K562 treated with DMSO at 1 percent for 12 hours (cell line): Measurements from ENCODE around the gene RPS2. TPM values are rescaled to one million over a fixed set of nuclear protein-coding genes. Genes with fewer than 3 reads are reported as not detected.

Experiments
- total RNA-seq: library from RNA; unstranded; fragments of 300-600 nt; gene quantifications from 2 replicates; pipeline ENCODE4 v1.2.3, GENCODE V29; 2022; ENCODE audit not compliant: insufficient read depth

RPS2 gene
- total RNA-seq = 6,317 and 9,099 TPM in 2 replicates

DNA sequence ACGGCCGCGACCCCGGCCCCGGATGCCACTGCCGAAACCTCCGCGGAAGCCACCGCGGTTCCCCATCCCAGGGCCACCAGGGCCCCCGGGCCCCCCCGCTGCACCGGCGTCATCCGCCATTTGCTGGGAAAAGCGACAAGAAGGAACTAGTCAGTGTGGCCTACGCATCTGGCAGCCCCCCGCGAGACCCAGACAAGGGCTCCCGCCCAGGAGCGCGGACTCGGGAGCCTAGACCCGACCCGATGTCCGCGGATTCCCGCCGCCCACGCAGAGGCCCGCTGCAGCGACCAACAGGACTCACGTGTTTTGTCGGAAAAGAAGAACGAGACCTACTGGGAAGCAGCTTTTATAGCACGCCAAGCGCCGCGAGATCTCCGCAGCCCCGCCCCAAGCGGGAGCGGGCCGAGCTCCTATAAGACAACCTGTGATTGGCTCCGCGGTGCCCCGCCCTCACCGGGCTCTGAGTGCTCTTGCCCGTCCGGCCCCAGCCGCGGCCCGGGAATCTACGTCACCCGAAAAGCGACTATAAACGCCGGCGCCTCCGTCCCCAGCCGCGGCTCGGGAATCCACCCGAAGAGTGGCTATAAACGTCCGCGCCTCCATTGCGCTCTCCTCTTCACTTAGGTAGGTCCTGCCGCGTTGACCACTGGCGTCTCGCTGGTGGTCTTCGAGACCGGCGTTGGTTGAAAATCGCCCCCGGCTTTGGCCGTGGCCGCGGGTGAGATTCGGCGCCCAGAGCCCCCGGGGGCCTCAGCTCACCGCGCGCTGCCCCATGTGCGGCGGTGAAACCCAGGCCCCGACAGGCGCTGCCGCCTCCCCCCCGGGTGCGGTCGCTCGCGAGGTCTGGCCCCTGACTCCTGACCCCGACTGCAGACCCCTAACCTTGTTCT lies at the start of gene RPS2:
RPS2 (minus strand) TSS at position 321 of the 890 bp plus-strand sequence; CDS start at position 120, 201 bp downstream.

GRCh38 chr16:2009791-2010510 lies 45.3 kb upstream of the RPS2 start, which contains the start of gene ZNF598:
ZNF598 (minus strand) TSS chr16:2009821.

DNA sequence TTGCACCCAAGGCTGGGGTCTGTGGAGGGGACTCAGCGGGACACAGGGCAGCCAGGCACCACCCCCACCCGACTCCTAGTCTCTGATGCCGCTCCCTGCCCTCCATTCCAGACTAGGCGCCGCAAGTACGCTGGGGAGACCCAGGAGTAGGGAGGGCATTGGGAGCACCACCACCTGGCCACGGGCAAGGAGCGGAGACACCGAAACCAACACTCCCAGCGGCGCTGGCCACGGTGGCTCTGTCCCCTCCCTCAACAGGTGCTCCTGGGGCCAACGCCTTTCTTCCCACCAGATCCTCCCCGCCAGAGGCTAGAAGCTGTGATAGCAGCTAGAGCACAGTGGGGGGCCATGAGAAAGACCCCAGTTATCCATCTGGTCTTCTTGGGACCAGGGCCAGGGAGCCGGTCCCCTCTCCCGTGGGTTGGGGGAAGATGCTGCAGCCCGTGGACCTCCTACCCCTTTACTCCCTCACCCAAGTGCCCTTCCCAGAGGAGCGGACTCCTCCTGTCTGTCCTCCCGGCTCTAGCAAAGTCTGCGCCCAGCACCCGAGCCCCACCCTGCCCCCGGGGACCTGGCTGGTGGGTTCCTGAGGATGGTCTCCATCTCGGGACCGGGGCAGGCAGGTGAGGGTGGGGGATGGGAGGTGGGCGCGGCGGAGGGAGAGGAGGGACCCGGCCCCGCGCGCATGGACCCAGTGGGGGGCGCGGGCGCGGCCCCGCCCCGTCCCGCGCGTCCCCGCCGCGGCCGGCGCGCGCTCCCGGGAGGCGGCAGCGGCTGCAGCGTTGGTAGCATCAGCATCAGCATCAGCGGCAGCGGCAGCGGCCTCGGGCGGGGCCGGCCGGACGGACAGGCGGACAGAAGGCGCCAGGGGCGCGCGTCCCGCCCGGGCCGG lies 24.8 kb upstream of the RPS2 start, which contains the start of gene SYNGR3:
SYNGR3 (plus strand) TSS at position 762 of the 892 bp plus-strand sequence. CDS start 133 bp downstream, outside the sequence.

GRCh38 chr16:1983544-1984346 lies 19.1 kb upstream of the RPS2 start, which contains the start of gene GFER:
GFER (plus strand) TSS chr16:1984193; CDS start chr16:1984219, 26 bp downstream.

DNA sequence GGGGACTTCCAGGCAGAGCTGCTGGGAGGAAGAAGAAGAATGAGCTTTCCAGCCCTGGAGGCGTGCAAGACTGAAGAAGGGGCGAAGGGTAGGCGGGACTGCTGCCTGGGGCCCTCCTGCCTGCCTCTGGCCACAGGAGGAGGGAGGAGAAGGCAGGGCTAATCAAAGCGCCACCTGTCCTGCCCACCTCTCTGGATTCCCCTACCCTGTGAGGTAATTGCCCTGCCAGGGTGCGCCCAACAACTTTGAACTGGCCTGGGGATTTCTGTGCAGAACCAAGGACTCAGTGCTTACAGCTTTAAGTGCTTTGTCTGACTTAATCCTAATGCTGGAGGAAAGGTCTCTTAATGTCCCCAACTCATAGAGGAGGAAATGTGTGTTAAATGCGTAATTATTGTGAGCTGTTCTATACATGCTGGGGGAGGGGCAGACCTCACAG lies 16.8 kb upstream of the RPS2 start, which contains the start of gene NOXO1:
NOXO1 (minus strand) TSS at position 72 of the 439 bp plus-strand sequence. CDS start 290 bp downstream, outside the sequence.

GRCh38 chr16:1971796-1972489 lies 7.3 kb upstream of the RPS2 start, which contains the start of gene TBL3:
TBL3 (plus strand) TSS chr16:1972053; CDS start chr16:1972165, 112 bp downstream.

DNA sequence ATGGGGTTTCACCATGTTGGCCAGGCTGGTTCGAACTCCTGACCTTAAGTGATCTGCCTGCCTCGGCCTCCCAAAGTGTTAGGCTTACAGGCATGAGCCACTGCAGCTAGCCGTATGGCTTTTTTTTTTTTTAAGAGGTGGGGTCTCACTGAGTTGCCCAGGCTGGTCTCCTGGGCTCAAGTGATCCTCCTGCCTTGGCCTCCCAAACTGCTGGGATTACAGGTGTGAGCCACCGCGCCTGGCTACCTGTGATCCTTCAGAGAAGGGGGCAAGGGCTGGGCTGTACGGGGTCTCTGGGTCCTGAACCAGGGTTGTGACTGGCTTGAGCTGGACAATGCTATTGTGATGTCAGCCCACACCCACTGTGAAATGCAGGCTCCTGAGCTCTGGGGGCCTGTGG lies 1.8 kb upstream of the RPS2 start, which contains the start of gene RNF151:
RNF151 (plus strand) TSS at position 397 of the 400 bp plus-strand sequence. CDS start 26 bp downstream, outside the sequence.

GRCh38 chr16:1959269-1960039 lies 5.2 kb downstream of the RPS2 start, which contains the start of gene NDUFB10:
NDUFB10 (plus strand) TSS chr16:1959538; CDS start chr16:1959625, 87 bp downstream.

DNA sequence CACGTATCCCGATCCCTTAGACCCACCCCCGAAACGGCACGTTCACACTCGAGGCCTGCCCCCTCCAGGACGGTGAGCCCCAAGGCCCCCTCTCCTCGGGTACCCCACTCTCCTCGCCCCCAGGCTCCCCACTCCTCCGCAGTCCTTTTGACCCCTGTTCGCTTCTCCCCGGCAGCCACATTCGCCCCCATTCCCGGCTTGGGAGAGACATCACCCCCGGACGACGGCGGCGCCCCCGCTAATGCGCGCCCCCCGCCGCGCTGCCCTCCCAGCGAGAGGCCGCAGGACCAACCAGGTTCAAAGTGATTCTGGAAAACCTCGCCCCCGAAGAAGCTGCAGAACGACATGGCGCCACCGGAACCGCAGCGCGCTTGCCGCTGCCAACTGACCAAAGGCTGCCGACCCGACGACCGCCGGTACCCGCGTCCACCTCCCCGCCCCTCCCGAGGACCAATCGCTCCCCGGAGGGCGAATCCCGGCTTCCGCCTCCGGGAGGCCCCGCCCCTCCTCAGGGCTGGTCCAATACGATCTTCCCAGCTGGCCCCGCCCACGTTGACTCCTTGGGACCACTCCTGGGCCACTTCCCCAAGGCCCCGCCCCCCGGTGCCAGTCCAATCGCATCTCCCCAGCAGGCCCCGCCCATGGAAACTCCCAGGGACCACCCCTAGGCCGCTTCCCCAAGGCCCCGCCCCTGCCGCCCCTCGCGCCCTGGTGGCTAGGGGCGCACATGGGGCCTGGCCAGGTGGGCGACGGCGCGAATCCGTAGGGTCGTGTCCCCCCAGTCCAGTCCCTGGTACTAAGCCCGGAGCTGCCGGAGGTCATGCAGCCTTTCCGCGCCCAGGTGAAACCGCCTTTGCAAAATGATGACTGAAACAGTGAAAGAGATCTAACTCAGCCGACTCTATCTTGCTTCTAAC lies 21.6 kb downstream of the RPS2 start, which contains the start of gene MSRB1:
MSRB1 (minus strand) TSS at position 390 of the 917 bp plus-strand sequence; CDS start at position 347, 43 bp downstream.

GRCh38 chr16:1918351-1919326 lies 46.0 kb downstream of the RPS2 start, which contains the start of gene HS3ST6:
HS3ST6 (minus strand) TSS chr16:1918415; CDS start chr16:1918323, 92 bp downstream.

Other genes with a start within 250 kb of the RPS2 start
- 55.4 and 83.8 TPM in 2 replicates for gene NME3, start 193.3 kb downstream of the RPS2 start, total RNA-seq
- 3.5 and 11.1 TPM in 2 replicates for gene EME2, start 192.0 kb downstream of the RPS2 start, total RNA-seq
- 170 and 217 TPM in 2 replicates for gene MRPS34, start 191.7 kb downstream of the RPS2 start, total RNA-seq
- gene SPSB3, start 182.3 kb downstream of the RPS2 start, total RNA-seq = 80.4 and 89.8 TPM in 2 replicates
- 119 and 185 TPM in 2 replicates for gene NUBP2, start 181.9 kb downstream of the RPS2 start, total RNA-seq
- 0.51 TPM in 1 of 2 replicates, not detected in the other for gene IGFALS, start 171.1 kb downstream of the RPS2 start, total RNA-seq
- 87.9 and 95.5 TPM in 2 replicates for gene HAGH, start 138.0 kb downstream of the RPS2 start, total RNA-seq
- gene FAHD1, start 137.6 kb downstream of the RPS2 start, total RNA-seq = 22.3 and 24.5 TPM in 2 replicates
- 35.2 and 61.4 TPM in 2 replicates for gene MEIOB, start 92.7 kb downstream of the RPS2 start, total RNA-seq
- gene HS3ST6, start 46.4 kb downstream of the RPS2 start, total RNA-seq = not detected in 2 replicates
- gene MSRB1, start 21.6 kb downstream of the RPS2 start, total RNA-seq = 142 and 157 TPM in 2 replicates
- gene RPL3L, start 10.1 kb downstream of the RPS2 start, total RNA-seq = not detected in 2 replicates
- gene NDUFB10, start 5.3 kb downstream of the RPS2 start, total RNA-seq = 209 and 233 TPM in 2 replicates
- gene RNF151, start 2.0 kb upstream of the RPS2 start, total RNA-seq = 1.3 TPM in 1 of 2 replicates, not detected in the other
- 37.2 and 53.2 TPM in 2 replicates for gene TBL3, start 7.2 kb upstream of the RPS2 start, total RNA-seq
- gene NOXO1, start 16.6 kb upstream of the RPS2 start, total RNA-seq = 0.89 TPM in 1 of 2 replicates, not detected in the other
- gene GFER, start 19.4 kb upstream of the RPS2 start, total RNA-seq = 46.5 and 60.5 TPM in 2 replicates
- gene SYNGR3, start 25.1 kb upstream of the RPS2 start, total RNA-seq = 24.1 and 36.4 TPM in 2 replicates
- gene ZNF598, start 45.0 kb upstream of the RPS2 start, total RNA-seq = 71.6 and 98.5 TPM in 2 replicates
- 1.8 and 4.4 TPM in 2 replicates for gene NPW, start 55.0 kb upstream of the RPS2 start, total RNA-seq
- 16.0 and 31.4 TPM in 2 replicates for gene NHERF2, start 62.1 kb upstream of the RPS2 start, total RNA-seq
- gene NTHL1, start 83.0 kb upstream of the RPS2 start, total RNA-seq = 17.7 and 38.6 TPM in 2 replicates
- 37.3 and 67.9 TPM in 2 replicates for gene TSC2, start 83.2 kb upstream of the RPS2 start, total RNA-seq
- gene PKD1, start 171.1 kb upstream of the RPS2 start, total RNA-seq = 55.0 and 106 TPM in 2 replicates
- 1.5 and 6.2 TPM in 2 replicates for gene RAB26, start 183.8 kb upstream of the RPS2 start, total RNA-seq
- 69.7 and 97.4 TPM in 2 replicates for gene TRAF7, start 191.0 kb upstream of the RPS2 start, total RNA-seq
- 1.6 and 3.2 TPM in 2 replicates for gene CASKIN1, start 231.8 kb upstream of the RPS2 start, total RNA-seq
- gene MLST8, start 240.6 kb upstream of the RPS2 start, total RNA-seq = 57.4 and 63.7 TPM in 2 replicates
- gene BRICD5, start 246.0 kb upstream of the RPS2 start, total RNA-seq = 10.4 and 37.8 TPM in 2 replicates